Measurements from ENCODE around the gene KREMEN2. TPM values are rescaled to one million over a fixed set of nuclear protein-coding genes. Genes with fewer than 3 reads are reported as not detected.

The KREMEN2 gene
- total RNA-seq, 1 donor = not detected

DNA sequence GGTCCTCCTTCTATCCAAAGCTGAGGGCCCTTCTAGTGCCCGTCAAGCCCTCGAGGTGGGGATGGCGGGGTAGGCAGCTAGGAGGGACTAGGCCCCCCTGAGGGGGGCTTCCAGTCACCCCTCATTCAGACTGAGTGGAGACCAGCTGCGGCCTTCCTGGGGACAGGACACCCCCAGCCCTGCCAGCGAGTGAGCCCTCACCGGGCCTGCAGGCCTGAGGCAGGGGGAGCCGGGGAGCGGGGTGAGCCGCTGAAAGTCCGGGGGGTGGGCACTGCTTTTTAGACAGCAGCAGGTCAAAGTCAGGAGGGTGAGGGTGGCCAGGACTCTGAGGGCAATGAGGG, 8.7 kb upstream of the KREMEN2 start:
- Histone ChIP-seq H3K27ac (ENCODE audit: low read depth, low read length) (no peak overlapping the region), H4K20me1 (ENCODE audit: insufficient read depth, low read length) (no peaks in the 10 kb centered on the region), H3K9me3 (ENCODE audit: low read depth, low read length) (no peaks in the 10 kb centered on the region), H3K27me3 (ENCODE audit: insufficient read depth, low read length) (peaks cover 18% of the 10 kb centered on the region), H3K4me1 (ENCODE audit: insufficient read depth, low read length) (no peaks in the 10 kb centered on the region), H3K4me3 (ENCODE audit: insufficient read depth, low read length) (no peak overlapping the region), H3K4me2 (ENCODE audit: insufficient read depth, low read length) (no peak overlapping the region), H2AFZ (ENCODE audit: low read length) (no peak overlapping the region), H3K79me2 (ENCODE audit: insufficient read depth, low read length) (no peaks in the 10 kb centered on the region), H3K36me3 (ENCODE audit: insufficient read depth, low read length) (no peaks in the 10 kb centered on the region)
- TF ChIP-seq CTCF (IDR thresholded peaks at IDR 0.05; ENCODE audit: extremely low read depth, low read depth, low read length) = no peak
- DNase-seq (ENCODE audit: insufficient read length, low spot score, missing footprints) = peak; percentile 66

DNA sequence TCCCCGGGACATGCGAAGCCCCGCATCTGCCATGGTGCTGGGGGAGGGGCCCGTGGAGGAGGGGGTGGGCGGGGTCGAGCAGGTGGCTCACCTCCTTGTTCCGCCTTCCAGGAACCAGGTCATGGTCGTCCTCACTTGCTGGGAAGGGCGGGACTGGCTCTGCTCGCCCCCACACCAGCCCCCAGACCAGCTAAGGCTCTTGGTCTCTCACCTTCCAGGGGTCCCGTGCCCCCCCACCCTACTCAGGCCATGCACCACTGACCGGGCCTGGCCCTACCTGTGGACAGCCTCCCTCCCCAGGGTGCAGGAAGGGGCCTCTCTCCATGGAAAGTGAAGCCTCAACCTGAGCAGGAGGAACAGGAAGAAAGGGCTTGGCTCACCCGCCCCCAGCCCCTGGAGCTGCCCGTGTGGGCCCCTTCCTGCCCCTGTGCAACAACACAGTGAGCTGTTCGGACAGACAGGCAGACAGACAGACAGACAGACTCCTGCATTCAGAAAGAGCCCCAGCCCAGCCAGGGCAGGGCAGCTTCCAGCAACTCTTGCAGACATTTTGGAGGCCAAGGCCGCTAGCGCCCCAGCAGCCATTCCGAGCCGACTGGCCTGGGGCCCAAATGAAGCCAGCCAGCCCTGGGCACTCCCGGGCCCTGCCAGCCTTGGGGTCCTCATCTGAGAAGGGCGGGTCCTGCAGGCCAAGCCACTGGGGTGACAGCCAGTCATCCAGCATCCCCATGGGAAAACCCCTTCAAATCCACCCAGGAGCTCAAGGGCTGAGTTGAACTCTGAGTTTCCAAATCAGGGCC, 8.1 kb upstream of the KREMEN2 start:
- H3K27ac ChIP-seq (ENCODE audit: low read depth, low read length) = no peak overlapping the region
- no peaks in the 10 kb centered on the region for H3K4me1 ChIP-seq (ENCODE audit: insufficient read depth, low read length)
- no peak overlapping the region for H3K4me3 ChIP-seq (ENCODE audit: insufficient read depth, low read length)
- H3K27me3 ChIP-seq (ENCODE audit: insufficient read depth, low read length) = peaks cover 18% of the 10 kb centered on the region
- H4K20me1 ChIP-seq (ENCODE audit: insufficient read depth, low read length) = no peaks in the 10 kb centered on the region
- H3K79me2 ChIP-seq (ENCODE audit: insufficient read depth, low read length) = no peaks in the 10 kb centered on the region
- H3K36me3 ChIP-seq (ENCODE audit: insufficient read depth, low read length) = no peaks in the 10 kb centered on the region
- DNase-seq (ENCODE audit: insufficient read length, low spot score, missing footprints) = peak; percentile 73
- no peak for TF ChIP-seq CTCF (IDR thresholded peaks at IDR 0.05; ENCODE audit: extremely low read depth, low read depth, low read length)
- H2AFZ ChIP-seq (ENCODE audit: low read length) = no peak overlapping the region
- H3K9me3 ChIP-seq (ENCODE audit: low read depth, low read length) = no peaks in the 10 kb centered on the region
- no peak overlapping the region for H3K4me2 ChIP-seq (ENCODE audit: insufficient read depth, low read length)

DNA sequence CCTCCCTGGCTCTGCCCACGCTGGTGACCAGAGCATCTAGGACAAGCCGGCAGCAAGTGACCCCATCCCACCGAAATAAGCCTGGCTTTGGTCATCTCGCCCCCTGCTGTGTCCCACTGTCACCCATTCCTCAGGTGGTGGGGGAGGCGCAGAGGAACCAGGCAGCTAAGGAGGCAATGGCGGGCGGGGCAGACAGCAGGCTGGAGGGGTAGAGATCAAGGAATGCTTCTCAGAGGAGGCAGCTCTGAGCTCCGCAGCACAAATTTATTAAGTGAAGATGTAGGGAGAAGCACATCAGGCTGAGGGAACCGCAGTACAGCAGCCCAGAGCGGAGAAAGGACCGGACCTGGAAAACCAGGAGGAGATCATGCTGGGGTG, 7.5 kb upstream of the KREMEN2 start:
- no peaks in the 10 kb centered on the region for H3K79me2 ChIP-seq (ENCODE audit: insufficient read depth, low read length)
- no peaks in the 10 kb centered on the region for H4K20me1 ChIP-seq (ENCODE audit: insufficient read depth, low read length)
- H2AFZ ChIP-seq (ENCODE audit: low read length) = no peak overlapping the region
- H3K4me1 ChIP-seq (ENCODE audit: insufficient read depth, low read length) = no peaks in the 10 kb centered on the region
- no peaks in the 10 kb centered on the region for H3K36me3 ChIP-seq (ENCODE audit: insufficient read depth, low read length)
- H3K27me3 ChIP-seq (ENCODE audit: insufficient read depth, low read length) = peaks cover 18% of the 10 kb centered on the region
- no peak overlapping the region for H3K27ac ChIP-seq (ENCODE audit: low read depth, low read length)
- no peak for DNase-seq (ENCODE audit: insufficient read length, low spot score, missing footprints)
- TF ChIP-seq CTCF (IDR thresholded peaks at IDR 0.05; ENCODE audit: extremely low read depth, low read depth, low read length) = no peak
- no peaks in the 10 kb centered on the region for H3K9me3 ChIP-seq (ENCODE audit: low read depth, low read length)
- no peak overlapping the region for H3K4me2 ChIP-seq (ENCODE audit: insufficient read depth, low read length)
- H3K4me3 ChIP-seq (ENCODE audit: insufficient read depth, low read length) = no peak overlapping the region

- DNase-seq (ENCODE audit: insufficient read length, low spot score, missing footprints) = peak; percentile 47
- Histone ChIP-seq H3K36me3 (ENCODE audit: insufficient read depth, low read length) (no peaks in the 10 kb centered on the region), H4K20me1 (ENCODE audit: insufficient read depth, low read length) (peaks cover 4% of the 10 kb centered on the region), H3K4me1 (ENCODE audit: insufficient read depth, low read length) (no peaks in the 10 kb centered on the region), H3K4me3 (ENCODE audit: insufficient read depth, low read length) (no peak overlapping the region), H3K79me2 (ENCODE audit: insufficient read depth, low read length) (no peaks in the 10 kb centered on the region), H3K27ac (ENCODE audit: low read depth, low read length) (no peak overlapping the region), H3K27me3 (ENCODE audit: insufficient read depth, low read length) (peaks cover 33% of the 10 kb centered on the region), H2AFZ (ENCODE audit: low read length) (no peak overlapping the region), H3K9me3 (ENCODE audit: low read depth, low read length) (no peaks in the 10 kb centered on the region), H3K4me2 (ENCODE audit: insufficient read depth, low read length) (no peak overlapping the region)
- no peak for TF ChIP-seq CTCF (IDR thresholded peaks at IDR 0.05; ENCODE audit: extremely low read depth, low read depth, low read length)
Observed at GRCh38 chr16:2959206-2959605, 4.9 kb upstream of the KREMEN2 start.
